Measurements from ENCODE around the gene CRYBB1.

DNA sequence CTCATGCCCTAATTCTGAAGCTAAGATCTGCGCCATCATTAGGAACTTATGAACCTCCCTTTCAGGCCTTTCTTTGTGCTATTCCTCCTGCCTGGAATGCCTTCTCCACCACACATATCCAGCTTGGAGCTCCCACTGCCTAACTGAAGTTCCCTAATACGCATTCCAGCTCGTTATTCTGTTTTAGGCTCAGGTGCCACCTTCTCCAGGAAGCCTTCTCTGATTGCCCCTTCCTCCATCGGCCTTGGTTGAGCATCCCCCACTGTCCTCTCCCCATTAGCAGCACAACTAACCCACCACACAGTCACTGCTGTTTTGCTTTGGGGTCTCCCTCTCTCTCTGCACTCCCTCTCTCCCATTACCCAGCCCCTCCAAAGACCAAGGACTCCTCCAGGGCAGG lies 5.2 kb downstream of the CRYBB1 start:
- no peak for TF ChIP-seq POLR2AphosphoS5 (IDR thresholded peaks at IDR 0.05; ENCODE audit: insufficient read depth, low read depth, low read length)
- TF ChIP-seq, protein P1, sequence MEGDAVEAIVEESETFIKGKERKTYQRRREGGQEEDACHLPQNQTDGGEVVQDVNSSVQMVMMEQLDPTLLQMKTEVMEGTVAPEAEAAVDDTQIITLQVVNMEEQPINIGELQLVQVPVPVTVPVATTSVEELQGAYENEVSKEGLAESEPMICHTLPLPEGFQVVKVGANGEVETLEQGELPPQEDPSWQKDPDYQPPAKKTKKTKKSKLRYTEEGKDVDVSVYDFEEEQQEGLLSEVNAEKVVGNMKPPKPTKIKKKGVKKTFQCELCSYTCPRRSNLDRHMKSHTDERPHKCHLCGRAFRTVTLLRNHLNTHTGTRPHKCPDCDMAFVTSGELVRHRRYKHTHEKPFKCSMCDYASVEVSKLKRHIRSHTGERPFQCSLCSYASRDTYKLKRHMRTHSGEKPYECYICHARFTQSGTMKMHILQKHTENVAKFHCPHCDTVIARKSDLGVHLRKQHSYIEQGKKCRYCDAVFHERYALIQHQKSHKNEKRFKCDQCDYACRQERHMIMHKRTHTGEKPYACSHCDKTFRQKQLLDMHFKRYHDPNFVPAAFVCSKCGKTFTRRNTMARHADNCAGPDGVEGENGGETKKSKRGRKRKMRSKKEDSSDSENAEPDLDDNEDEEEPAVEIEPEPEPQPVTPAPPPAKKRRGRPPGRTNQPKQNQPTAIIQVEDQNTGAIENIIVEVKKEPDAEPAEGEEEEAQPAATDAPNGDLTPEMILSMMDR (IDR thresholded peaks at IDR 0.05; ENCODE audit: extremely low read depth in 1 of 2, insufficient read depth in 1 of 2, low read depth in 1 of 2, low read length in 2 of 2) = no peak
- TF ChIP-seq POLR2A (IDR thresholded peaks at IDR 0.05; ENCODE audit: low read depth, low read length) = no peak
- no peak for TF ChIP-seq FOS (IDR thresholded peaks at IDR 0.05; ENCODE audit: borderline replicate concordance, insufficient read depth, low read length)
- no peak for TF ChIP-seq EZH2 (IDR thresholded peaks at IDR 0.05; ENCODE audit: borderline replicate concordance, low read depth, low read length, severe bottlenecking)
- TF ChIP-seq, protein P2, sequence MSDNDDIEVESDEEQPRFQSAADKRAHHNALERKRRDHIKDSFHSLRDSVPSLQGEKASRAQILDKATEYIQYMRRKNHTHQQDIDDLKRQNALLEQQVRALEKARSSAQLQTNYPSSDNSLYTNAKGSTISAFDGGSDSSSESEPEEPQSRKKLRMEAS (IDR thresholded peaks at IDR 0.05; ENCODE audit: insufficient read depth, insufficient read length) = no peak
- no peak for TF ChIP-seq JUN (IDR thresholded peaks at IDR 0.05; ENCODE audit: borderline replicate concordance, insufficient read depth, insufficient read length, low read depth)

Measured in endothelial cell of umbilical vein (primary cell).